Caco-2 (cell line): ENCODE results near the gene JDP2. TPM values are rescaled to one million over a fixed set of nuclear protein-coding genes. Genes with fewer than 3 reads are reported as not detected.

Experiments
- BruUV-seq: library from RNA; stranded (reverse); fragments of 400-500 nt; replicated peaks from 2 replicates; lab custom pipeline; 2021; lab: Mats Ljungman, UMichigan
- CTCF ChIA-PET: fragments of 300-600 bp; sonication (Branson Sonifier 250); formaldehyde crosslinking; loops from one replicate; lab custom pipeline; 2022; ENCODE audit warnings: antibody characterized with exemption; lab: Charles Lee
- POLR2A ChIA-PET: fragments of 300-600 bp; sonication (Branson Sonifier 250); formaldehyde crosslinking; loops from one replicate; lab custom pipeline; 2022; ENCODE audit warnings: antibody characterized with exemption; lab: Charles Lee
- DNase-seq, 2 experiments: peaks; one replicate each; pipeline versions ENCODE4 v3.0.0 to v3.0.0-alpha.2; 2020 to 2022
- H3K27me3 ChIP-seq: replicated peaks from 2 replicates; pipeline ENCODE4 v1.6.0; 2011; ENCODE audit warnings: low read length; ENCODE audit not compliant: control insufficient read depth, insufficient read depth
- H3K36me3 ChIP-seq: 2 replicates; pipeline ENCODE4 v1.5.1; 2011; ENCODE audit warnings: low read length; ENCODE audit not compliant: control insufficient read depth, insufficient read depth
- H3K4me1 ChIP-seq: fragments of 250-450 bp; sonication (Bioruptor Pico); 2 replicates; pipeline ENCODE4 v1.5.1; 2020; ENCODE audit warnings: mild to moderate bottlenecking
- H3K4me3 ChIP-seq: 2 replicates; pipeline ENCODE4 v1.5.1; 2011; ENCODE audit warnings: low read depth, mild to moderate bottlenecking, control low read depth, low read length
- H3K9me3 ChIP-seq: fragments of 250-450 bp; sonication (Bioruptor Pico); 2 replicates; pipeline ENCODE4 v1.5.1; 2020; ENCODE audit warnings: mild to moderate bottlenecking, moderate library complexity
- H3K27ac Mint-ChIP-seq: one replicate; pipeline ENCODE4 v1.8.0; 2022; ENCODE audit warnings: mixed read lengths; ENCODE audit not compliant: unreplicated experiment
- H3K27me3 Mint-ChIP-seq: one replicate; pipeline ENCODE4 v1.8.0; 2022; ENCODE audit warnings: mixed read lengths; ENCODE audit not compliant: insufficient read depth, unreplicated experiment
- H3K36me3 Mint-ChIP-seq: one replicate; pipeline ENCODE4 v1.8.0; 2022; ENCODE audit warnings: mild to moderate bottlenecking, mixed read lengths; ENCODE audit not compliant: insufficient read depth, unreplicated experiment
- H3K4me1 Mint-ChIP-seq: one replicate; pipeline ENCODE4 v1.8.0; 2022; ENCODE audit warnings: low read depth, mixed read lengths; ENCODE audit not compliant: unreplicated experiment
- H3K4me3 Mint-ChIP-seq: one replicate; pipeline ENCODE4 v1.8.0; 2022; ENCODE audit warnings: mild to moderate bottlenecking, moderate library complexity, mixed read lengths; ENCODE audit not compliant: unreplicated experiment
- H3K9me3 Mint-ChIP-seq: one replicate; pipeline ENCODE4 v1.8.0; 2022; ENCODE audit warnings: mixed read lengths; ENCODE audit not compliant: unreplicated experiment
- CTCF ChIP-seq, 2 experiments: fragments of 200-600 bp in 1 of 2; IDR thresholded peaks; 1 replicate in 1 of 2; 2 replicates in 1 of 2; pipeline versions ENCODE4 v1.5.1 to v1.8.0; 2011 to 2022; ENCODE audit warnings: antibody characterized with exemption in 1 of 2, control low read depth in 1 of 2, inconsistent platforms in 1 of 2, low read depth in 1 of 2, low read length in 1 of 2, mild to moderate bottlenecking in 1 of 2, moderate library complexity in 1 of 2; ENCODE audit not compliant: insufficient read depth in 1 of 2, severe bottlenecking in 1 of 2, unreplicated experiment in 1 of 2
- intact Hi-C: fragments of 100-400 bp; cut with micrococcal nuclease; formaldehyde crosslinking; loops from one replicate; pipeline ENCODE4 v1.10.0; 2022; ENCODE audit not compliant: unreplicated experiment
- total RNA-seq: library from RNA; stranded (reverse); gene quantifications from 2 replicates; pipeline ENCODE4 v1.2.3, GENCODE V29; 2022

The JDP2 gene
- total RNA-seq, 1 experiment from 2014 or later = 95.7 TPM

DNA sequence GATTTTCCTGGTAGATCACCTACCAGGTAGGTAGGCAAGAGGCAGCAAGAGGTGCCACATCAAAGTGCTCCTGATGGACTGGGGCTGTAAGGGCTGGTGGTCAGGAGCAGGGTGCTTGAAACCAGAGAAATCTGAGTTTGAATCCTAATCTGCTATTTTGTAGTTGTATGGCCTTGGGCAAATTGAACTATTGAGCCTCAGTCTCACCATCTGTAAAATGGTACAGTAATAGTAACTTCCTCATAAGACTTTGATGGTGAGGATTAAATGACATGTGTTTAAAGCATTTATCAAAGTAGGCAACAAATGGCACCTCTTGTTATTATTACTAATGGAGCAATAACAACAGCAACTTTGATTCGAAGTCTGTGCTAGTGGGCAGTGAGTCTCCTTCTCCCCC lies 32.0 kb downstream of the JDP2 start:
- H3K9me3 Mint-ChIP-seq = no peaks in the 10 kb centered on the region
- no peak overlapping the region for H3K4me3 ChIP-seq
- TF ChIP-seq CTCF (IDR thresholded peaks at IDR 0.05; ENCODE audit: insufficient read depth in 1 of 2, low read depth in 1 of 2, low read length in 1 of 2, severe bottlenecking in 1 of 2, unreplicated experiment in 1 of 2) = no peak
- CTCF ChIA-PET = no interaction called here
- H3K36me3 ChIP-seq = no peaks in the 10 kb centered on the region; the same call in 1 of the 2 replicates
- no peak overlapping the region for H3K4me3 Mint-ChIP-seq
- peaks cover 15% of the 10 kb centered on the region; the same call in 1 of the 2 replicates for H3K4me1 ChIP-seq
- H3K27ac Mint-ChIP-seq = no peak overlapping the region
- no peak for DNase-seq
- H3K36me3 Mint-ChIP-seq = peaks cover 81% of the 10 kb centered on the region
- peaks cover 13% of the 10 kb centered on the region for H3K4me1 Mint-ChIP-seq
- intact Hi-C loops = no loop called here
- no peaks in the 10 kb centered on the region for H3K27me3 ChIP-seq
- BruUV-seq = no TSS peak
- H3K9me3 ChIP-seq = no peaks in the 10 kb centered on the region
- POLR2A ChIA-PET = no interaction called here
- no peaks in the 10 kb centered on the region for H3K27me3 Mint-ChIP-seq

DNA sequence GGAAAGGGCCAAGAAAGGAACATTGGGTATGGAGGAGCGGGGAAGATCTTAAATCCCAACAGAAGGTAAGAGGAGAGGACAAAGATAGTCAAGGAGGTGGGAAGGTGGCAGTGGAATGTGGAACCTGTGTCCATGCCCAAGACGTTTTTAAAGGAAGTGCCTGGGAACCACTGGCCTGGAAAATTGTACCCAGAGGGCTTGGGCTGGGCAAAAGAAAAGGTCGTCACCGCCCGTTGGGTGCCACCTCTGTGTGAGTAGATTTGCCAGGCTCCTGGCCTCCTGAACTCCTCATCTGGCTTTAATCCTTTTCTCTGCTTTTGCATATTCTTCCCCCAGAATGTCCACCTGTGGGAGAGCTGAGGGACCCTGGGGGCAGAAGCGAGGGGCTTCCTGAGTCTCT lies 32.6 kb downstream of the JDP2 start:
- no peak overlapping the region for H3K4me3 ChIP-seq

GRCh38 chr14:75461303-75461702 lies 33.5 kb downstream of the JDP2 start:
- TF ChIP-seq CTCF (IDR thresholded peaks at IDR 0.05; ENCODE audit: insufficient read depth in 1 of 2, low read depth in 1 of 2, low read length in 1 of 2, severe bottlenecking in 1 of 2, unreplicated experiment in 1 of 2) = no peak
- CTCF ChIA-PET = no interaction called here
- no peaks in the 10 kb centered on the region for H3K27me3 Mint-ChIP-seq
- H3K36me3 Mint-ChIP-seq = peaks cover 68% of the 10 kb centered on the region
- H3K27me3 ChIP-seq = no peaks in the 10 kb centered on the region
- intact Hi-C loops = no loop called here
- peaks cover 5% of the 10 kb centered on the region for H3K4me1 Mint-ChIP-seq
- no peak overlapping the region for H3K4me3 Mint-ChIP-seq
- BruUV-seq = no TSS peak
- no peak overlapping the region for H3K27ac Mint-ChIP-seq
- no peaks in the 10 kb centered on the region for H3K9me3 Mint-ChIP-seq
- H3K4me1 ChIP-seq = peaks cover 6% of the 10 kb centered on the region; the same call in 1 of the 2 replicates
- H3K4me3 ChIP-seq = no peak overlapping the region
- peak in 1 of 2 experiments; percentile 17 for DNase-seq
- POLR2A ChIA-PET = no interaction called here
- no peaks in the 10 kb centered on the region; the same call in 1 of the 2 replicates for H3K36me3 ChIP-seq
- H3K9me3 ChIP-seq = no peaks in the 10 kb centered on the region

More for the DNA sequence above, 32.6 kb downstream of the JDP2 start:
- no peak for TF ChIP-seq CTCF (IDR thresholded peaks at IDR 0.05; ENCODE audit: insufficient read depth in 1 of 2, low read depth in 1 of 2, low read length in 1 of 2, severe bottlenecking in 1 of 2, unreplicated experiment in 1 of 2)
- Mint-ChIP-seq H3K27me3 (no peaks in the 10 kb centered on the region), H3K4me1 (peaks cover 10% of the 10 kb centered on the region), H3K9me3 (no peaks in the 10 kb centered on the region), H3K27ac (no peak overlapping the region), H3K36me3 (peaks cover 77% of the 10 kb centered on the region), H3K4me3 (no peak overlapping the region)
- Histone ChIP-seq H3K4me1 (peaks cover 9% of the 10 kb centered on the region; the same call in 1 of the 2 replicates), H3K9me3 (no peaks in the 10 kb centered on the region), H3K27me3 (no peaks in the 10 kb centered on the region), H3K36me3 (no peaks in the 10 kb centered on the region; the same call in 1 of the 2 replicates)
- ChIA-PET POLR2A (no interaction called here), CTCF (no interaction called here)
- no TSS peak for BruUV-seq
- no peak for DNase-seq
- intact Hi-C loops = no loop called here
